PC-3 (cell line): ENCODE results near the gene SETMAR.
"Not testable (repeated sequence)": the region's sequence is repeated elsewhere in the genome, so short reads cannot be mapped to it uniquely, and the experiment has no call there.

Experiments used
- CTCF ChIP-seq: fragments of 300-600 bp; sonication (generic); conservative IDR thresholded peaks from 2 replicates; pipeline ENCODE4 v1.5.1; 2017; ENCODE audit warnings: antibody characterized with exemption, low read depth, mild to moderate bottlenecking, low read length
- EZH2 ChIP-seq: fragments of 300-600 bp; sonication (generic); IDR thresholded peaks from one replicate; pipeline ENCODE4 v1.6.1; 2017; ENCODE audit warnings: antibody characterized with exemption, mild to moderate bottlenecking, low read length; ENCODE audit not compliant: unreplicated experiment

- TF ChIP-seq EZH2, CTCF: not testable (repeated sequence)
These were observed 2.0 kb downstream of the SETMAR start for GRCh38 chr3:4305210-4305609.
